ENCODE measurements around the gene OIT3.
"Not testable (repeated sequence)": the region's sequence is repeated elsewhere in the genome, so short reads cannot be mapped to it uniquely, and the experiment has no call there.

OIT3 gene

GRCh38 chr10:72904806-72905205 is 11.3 kb downstream of the OIT3 start:
- no peak for DNase-seq

GRCh38 chr10:72906446-72906845 is 12.9 kb downstream of the OIT3 start:
- DNase-seq: no peak

DNA sequence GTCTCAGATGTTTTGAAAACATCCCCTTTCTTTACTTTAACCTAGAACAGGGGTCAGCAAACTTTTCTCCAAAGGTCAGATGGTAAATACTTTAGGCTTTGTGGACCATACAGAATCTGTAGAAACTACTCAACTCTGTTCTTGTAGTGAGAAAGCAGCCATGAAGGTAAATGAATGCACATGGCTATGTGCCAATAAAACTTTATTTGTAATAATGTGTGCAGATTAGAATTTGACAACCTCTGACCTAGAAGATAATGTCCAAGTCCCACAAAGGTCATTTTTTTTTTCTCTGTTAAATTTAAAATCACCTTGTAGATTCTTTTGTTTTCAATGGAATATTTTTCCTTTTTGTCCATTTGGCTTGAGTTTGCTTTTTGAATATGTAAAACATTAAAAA is 17.2 kb downstream of the OIT3 start:
- no peak for DNase-seq

GRCh38 chr10:72911758-72912157 is 18.2 kb downstream of the OIT3 start:
- DNase-seq: no peak

DNA sequence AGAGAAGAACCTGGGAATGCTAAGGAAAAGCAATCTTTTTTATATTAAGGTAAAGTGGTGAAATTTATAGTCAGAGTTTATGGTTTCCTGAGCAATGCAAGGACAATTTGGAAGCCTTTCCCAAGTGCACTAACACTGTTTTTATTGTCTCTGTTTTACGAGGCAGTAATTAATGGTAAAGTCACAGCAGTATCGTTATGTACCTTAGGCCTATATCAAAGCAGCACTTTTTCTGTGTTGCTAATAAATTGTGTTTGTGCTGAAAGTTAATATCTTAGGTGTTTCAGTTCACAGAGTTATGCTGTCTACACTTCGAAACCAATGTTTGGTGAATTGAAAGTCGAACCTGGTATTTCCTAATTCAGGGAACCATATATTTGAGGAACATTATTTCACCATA is 19.2 kb downstream of the OIT3 start:
- DNase-seq: no peak

DNA sequence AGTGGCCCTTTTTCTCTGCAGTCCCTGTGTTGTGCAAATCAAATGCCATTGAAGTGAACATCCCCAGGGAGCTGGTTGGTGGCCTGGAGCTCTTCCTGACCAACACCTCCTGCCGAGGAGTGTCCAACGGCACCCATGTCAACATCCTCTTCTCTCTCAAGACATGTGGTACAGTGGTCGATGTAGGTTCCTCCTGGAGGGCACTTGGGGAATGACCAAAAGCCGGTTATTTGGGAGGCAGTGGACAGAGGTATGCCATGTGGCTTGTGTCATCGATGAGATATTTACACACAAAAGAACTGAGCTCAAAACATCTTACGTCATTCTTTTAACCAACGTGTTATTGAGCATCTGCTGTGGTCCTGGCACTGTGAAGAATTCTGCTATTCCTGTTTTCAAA is 19.7 kb downstream of the OIT3 start:
- no peak for DNase-seq

GRCh38 chr10:72917201-72917600 is 23.7 kb downstream of the OIT3 start:
- DNase-seq: not testable (repeated sequence)

- not testable (repeated sequence) for DNase-seq
Observed at GRCh38 chr10:72917803-72918332, 24.3 kb downstream of the OIT3 start.

GRCh38 chr10:72918352-72918751 is 24.8 kb downstream of the OIT3 start:
- no peak for DNase-seq

DNA sequence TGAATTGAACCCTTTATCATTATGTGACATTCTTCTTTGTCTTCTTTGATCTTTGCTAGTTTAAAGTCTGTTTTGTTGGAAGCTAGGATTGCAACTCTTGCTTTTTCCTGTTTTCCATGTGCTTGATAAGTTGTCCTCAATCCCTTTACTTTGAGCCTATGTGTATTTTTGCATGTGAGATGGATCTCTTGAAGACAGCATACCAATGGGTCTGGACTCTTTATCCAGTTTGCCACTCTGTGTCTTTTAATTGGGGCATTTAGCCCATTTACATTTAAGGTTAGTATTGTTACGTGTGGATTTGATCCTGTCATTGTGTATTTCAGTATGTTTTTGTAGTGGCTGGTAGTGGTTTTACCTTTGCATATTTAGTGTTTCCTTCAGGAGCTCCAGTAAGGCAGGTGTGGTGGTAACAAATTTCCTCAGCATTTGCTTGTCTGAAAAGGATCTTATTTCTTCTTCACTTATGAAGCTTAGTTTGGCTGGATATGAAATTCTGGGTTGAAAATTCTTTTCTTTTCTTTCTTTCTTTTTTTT is 27.7 kb downstream of the OIT3 start:
- not testable (repeated sequence) for DNase-seq

DNA sequence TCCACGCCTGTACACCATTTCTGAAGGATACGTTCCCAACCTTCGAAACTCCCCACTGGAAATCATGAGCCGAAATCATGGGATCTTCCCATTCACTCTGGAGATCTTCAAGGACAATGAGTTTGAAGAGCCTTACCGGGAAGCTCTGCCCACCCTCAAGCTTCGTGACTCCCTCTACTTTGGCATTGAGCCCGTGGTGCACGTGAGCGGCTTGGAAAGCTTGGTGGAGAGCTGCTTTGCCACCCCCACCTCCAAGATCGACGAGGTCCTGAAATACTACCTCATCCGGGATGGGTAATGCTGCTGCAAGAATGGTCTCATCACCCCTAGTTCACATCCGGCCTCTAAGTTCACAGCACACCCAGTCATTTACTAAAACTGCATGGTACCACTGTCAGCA is 30.8 kb downstream of the OIT3 start:
- no peak for DNase-seq

GRCh38 chr10:72925951-72926465 is 32.5 kb downstream of the OIT3 start:
- no peak for DNase-seq

- DNase-seq: no peak
Observed at GRCh38 chr10:72927485-72927884, 33.9 kb downstream of the OIT3 start.

GRCh38 chr10:72928798-72929197 is 35.3 kb downstream of the OIT3 start:
- no peak for DNase-seq

GRCh38 chr10:72930276-72930675 is 36.7 kb downstream of the OIT3 start:
- no peak for DNase-seq

DNA sequence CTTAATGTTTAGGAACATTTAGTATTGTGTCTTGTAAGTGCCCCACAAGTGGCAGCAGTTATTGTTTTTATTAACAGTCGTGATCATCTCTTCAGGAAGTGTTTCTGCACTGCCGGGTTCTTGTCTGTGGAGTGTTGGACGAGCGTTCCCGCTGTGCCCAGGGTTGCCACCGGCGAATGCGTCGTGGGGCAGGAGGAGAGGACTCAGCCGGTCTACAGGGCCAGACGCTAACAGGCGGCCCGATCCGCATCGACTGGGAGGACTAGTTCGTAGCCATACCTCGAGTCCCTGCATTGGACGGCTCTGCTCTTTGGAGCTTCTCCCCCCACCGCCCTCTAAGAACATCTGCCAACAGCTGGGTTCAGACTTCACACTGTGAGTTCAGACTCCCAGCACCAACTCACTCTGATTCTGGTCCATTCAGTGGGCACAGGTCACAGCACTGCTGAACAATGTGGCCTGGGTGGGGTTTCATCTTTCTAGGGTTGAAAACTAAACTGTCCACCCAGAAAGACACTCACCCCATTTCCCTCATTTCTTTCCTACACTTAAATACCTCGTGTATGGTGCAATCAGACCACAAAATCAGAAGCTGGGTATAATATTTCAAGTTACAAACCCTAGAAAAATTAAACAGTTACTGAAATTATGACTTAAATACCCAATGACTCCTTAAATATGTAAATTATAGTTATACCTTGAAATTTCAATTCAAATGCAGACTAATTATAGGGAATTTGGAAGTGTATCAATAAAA is 38.9 kb downstream of the OIT3 start:
- DNase-seq: no peak

GRCh38 chr10:72935361-72935760 is 41.8 kb downstream of the OIT3 start:
- no peak for DNase-seq

DNA sequence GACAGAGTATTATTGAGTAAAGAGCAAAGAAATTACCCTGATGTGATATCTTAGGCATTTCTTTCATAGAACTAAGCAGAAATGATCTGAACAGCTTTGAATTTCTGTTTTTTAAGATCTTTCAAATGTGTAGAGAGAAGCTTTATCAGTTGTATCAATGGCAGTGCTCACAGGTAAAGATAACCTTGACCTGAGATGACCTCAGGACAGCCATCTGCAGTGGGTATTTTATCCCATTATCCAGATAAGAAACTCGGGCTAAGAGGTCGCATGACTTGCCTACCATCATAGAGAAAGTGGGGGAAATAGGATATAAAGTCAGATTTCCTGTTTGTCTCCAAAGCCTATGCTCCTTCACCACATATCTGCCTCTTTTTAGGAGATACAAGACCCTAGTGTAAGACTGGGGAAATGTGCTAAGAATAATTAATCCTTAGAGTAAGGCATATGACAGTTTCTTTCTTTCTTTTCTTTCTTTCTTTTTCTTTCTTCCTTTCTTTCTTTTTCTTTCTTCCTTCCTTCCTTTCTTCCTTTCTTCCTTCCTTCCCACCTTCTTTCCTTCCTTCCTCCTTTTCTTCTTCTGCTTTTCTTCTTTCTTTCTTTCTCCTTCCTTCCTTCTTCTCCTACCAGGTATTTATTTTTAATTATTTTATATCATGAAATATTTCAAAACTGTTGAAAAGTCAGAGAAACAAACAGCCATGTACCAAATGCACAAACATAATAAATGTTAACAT is 50.1 kb downstream of the OIT3 start:
- DNase-seq: no peak

DNA sequence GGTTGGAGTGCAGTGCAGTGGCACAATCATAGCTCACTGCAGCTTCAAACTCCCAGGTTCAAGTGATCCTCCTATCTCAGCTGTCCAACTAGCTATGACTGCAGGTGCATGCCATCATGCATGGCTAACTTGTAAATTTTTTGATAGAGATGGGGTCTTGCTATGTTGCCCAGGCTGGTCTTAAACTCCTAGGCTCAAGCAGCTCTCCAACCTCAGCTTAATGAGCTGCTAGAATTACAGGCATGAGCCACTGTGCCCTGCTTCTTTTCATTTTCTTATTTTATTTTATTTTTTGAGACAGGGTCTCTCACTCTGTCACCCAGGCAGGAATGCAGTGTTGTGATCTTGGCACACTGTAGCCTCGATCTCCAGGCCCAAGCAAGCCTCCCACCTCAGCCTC is 53.4 kb downstream of the OIT3 start:
- no peak for DNase-seq

DNA sequence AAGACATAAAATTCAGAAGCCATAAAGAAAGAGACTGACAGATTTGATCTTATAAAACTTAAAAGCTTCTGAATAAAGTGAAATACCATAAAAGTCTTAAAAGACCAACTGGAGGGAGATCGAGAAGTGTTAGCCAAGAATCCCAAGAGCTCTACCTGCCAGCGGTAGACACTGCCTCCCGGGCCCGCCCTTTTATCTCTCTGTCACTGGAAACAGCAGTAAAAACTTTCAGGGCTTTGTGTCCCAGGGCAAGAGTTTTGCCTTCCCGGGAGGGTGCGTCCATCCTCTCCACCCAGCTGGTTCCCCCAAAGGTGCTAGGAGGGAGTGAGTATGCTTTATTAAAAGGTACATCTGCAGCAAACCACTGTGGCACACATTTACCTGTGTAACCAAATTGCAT is 55.2 kb downstream of the OIT3 start:
- DNase-seq: no peak

DNA sequence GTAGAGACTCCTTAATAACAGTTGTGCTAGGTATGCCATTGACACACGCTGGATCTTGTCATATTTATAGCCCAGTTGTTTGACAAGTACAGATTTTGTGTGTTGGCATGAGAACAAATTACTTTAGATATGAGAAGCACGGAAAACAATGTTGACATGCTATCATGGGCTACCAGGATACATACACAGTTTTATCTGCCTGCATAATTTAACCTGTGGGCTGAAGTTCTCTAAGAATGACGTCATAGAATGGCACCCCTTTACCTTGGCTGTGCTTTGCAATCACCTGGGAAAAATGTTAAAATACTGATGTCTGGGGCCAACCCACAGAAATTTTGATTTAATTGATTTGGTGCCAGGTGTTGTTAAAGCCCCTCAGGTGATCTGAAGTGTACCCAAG is 58.2 kb downstream of the OIT3 start:
- DNase-seq: no peak

- no peak for DNase-seq
Observed at GRCh38 chr10:72952189-72952588, 58.6 kb downstream of the OIT3 start.

- DNase-seq: no peak
Observed at GRCh38 chr10:72952642-72953158, 59.2 kb downstream of the OIT3 start.

- DNase-seq: no peak
Observed at GRCh38 chr10:72953687-72954086, 60.1 kb downstream of the OIT3 start.

All from activated naive CD4-positive, alpha-beta T cell (primary cell).